Endothelial cell of umbilical vein (primary cell): ENCODE measurements around the gene ATP13A5. TPM values are rescaled to one million over a fixed set of nuclear protein-coding genes. Genes with fewer than 3 reads are reported as not detected.

ENCODE experiments used
- BruUV-seq: library from RNA; stranded (reverse); fragments of 400-500 nt; replicated peaks from 2 replicates; lab custom pipeline; 2021; lab: Mats Ljungman, UMichigan
- CTCF ChIA-PET: fragments of 300-600, 350-600 bp; sonication (Branson Sonifier 250); formaldehyde crosslinking; loops from one replicate; lab custom pipeline; 2021; ENCODE audit warnings: antibody characterized with exemption, inconsistent platforms; lab: Charles Lee
- POLR2A ChIA-PET: fragments of 300-600, 350-600 bp; sonication (Branson Sonifier 250); formaldehyde crosslinking; loops from one replicate; lab custom pipeline; 2021; ENCODE audit warnings: antibody characterized with exemption, inconsistent platforms; lab: Charles Lee
- DNase-seq: peaks from one replicate; pipeline ENCODE4 v3.0.0-alpha.2; 2011; ENCODE audit warnings: low read depth, low spot score
- FAIRE-seq: peaks from 2 replicates; lab custom pipeline; 2011; peaks lifted over from hg19 to GRCh38; lab: Jason Lieb, UNC
- H2AFZ ChIP-seq: 2 replicates; pipeline ENCODE4 v1.6.0; 2012; ENCODE audit warnings: low read depth, low read length, control low read depth, inconsistent platforms
- H3K27ac ChIP-seq: 2 replicates; pipeline ENCODE4 v1.5.1; 2011; ENCODE audit warnings: low read depth, mild to moderate bottlenecking, control low read depth, low read length, moderate library complexity; ENCODE audit not compliant: insufficient read depth
- H3K27me3 ChIP-seq, 2 experiments: 2 replicates each; pipeline versions ENCODE4 v1.6.0 to v1.6.1; 2011; ENCODE audit warnings: low read length in 2 of 2, mixed read lengths in 1 of 2; ENCODE audit not compliant: control insufficient read depth in 2 of 2, insufficient read depth in 2 of 2
- H3K36me3 ChIP-seq, 2 experiments: 2 replicates in 1 of 2; 3 replicates in 1 of 2; pipeline ENCODE4 v1.5.1; 2011; ENCODE audit warnings: low read length in 2 of 2, mild to moderate bottlenecking in 1 of 2, moderate library complexity in 1 of 2; ENCODE audit not compliant: control insufficient read depth in 2 of 2, insufficient read depth in 2 of 2; ENCODE audit errors: extremely low read depth in 1 of 2
- H3K4me1 ChIP-seq: 3 replicates; pipeline ENCODE4 v1.5.1; 2011; ENCODE audit warnings: mild to moderate bottlenecking, low read length; ENCODE audit not compliant: control insufficient read depth, insufficient read depth; ENCODE audit errors: extremely low read depth
- H3K4me2 ChIP-seq: 2 replicates; pipeline ENCODE4 v1.6.1; 2011; ENCODE audit warnings: low read length, control low read depth, mixed read lengths; ENCODE audit not compliant: insufficient read depth
- H3K4me3 ChIP-seq, 3 experiments: fragments of 200-600 bp in 1 of 3; sonication (generic), shearing (Covaris generic) in 1 of 3; replicated peaks in 1 of 3; 2 replicates each; pipeline ENCODE4 v1.5.1; 2011 to 2016; ENCODE audit warnings: control low read depth in 3 of 3, low read length in 3 of 3, mild to moderate bottlenecking in 2 of 3, inconsistent platforms in 1 of 3, low read depth in 1 of 3, moderate library complexity in 1 of 3; ENCODE audit not compliant: insufficient read depth in 1 of 3
- H3K79me2 ChIP-seq: 2 replicates; pipeline ENCODE4 v1.6.0; 2012; ENCODE audit warnings: low read length, inconsistent platforms; ENCODE audit not compliant: control insufficient read depth, insufficient read depth
- H3K9ac ChIP-seq: replicated peaks from 2 replicates; pipeline ENCODE3; 2011; ENCODE audit warnings: low read length, control low read depth; ENCODE audit not compliant: insufficient read depth; ENCODE audit errors: extremely low read depth
- H3K9me1 ChIP-seq: replicated peaks from 3 replicates; pipeline ENCODE4 v1.6.0; 2011; ENCODE audit warnings: mild to moderate bottlenecking, low read length; ENCODE audit not compliant: control insufficient read depth, insufficient read depth; ENCODE audit errors: extremely low read depth
- H3K9me3 ChIP-seq: replicated peaks from 2 replicates; pipeline ENCODE4 v1.5.1; 2012; ENCODE audit warnings: low read length, inconsistent platforms; ENCODE audit not compliant: control insufficient read depth, insufficient read depth
- H4K20me1 ChIP-seq: replicated peaks from 2 replicates; pipeline ENCODE3; 2011; ENCODE audit warnings: mild to moderate bottlenecking, low read length; ENCODE audit not compliant: control insufficient read depth, insufficient read depth; ENCODE audit errors: extremely low read depth
- CTCF ChIP-seq, 2 donors: IDR thresholded peaks; 1 replicate in 1 of 2; 2 replicates in 1 of 2; pipeline ENCODE4 v1.5.1; 2011; ENCODE audit warnings: low read length in 2 of 2, mild to moderate bottlenecking in 2 of 2, moderate library complexity in 2 of 2, control low read depth in 1 of 2, inconsistent platforms in 1 of 2, low read depth in 1 of 2; ENCODE audit not compliant: insufficient read depth in 1 of 2; ENCODE audit errors: extremely low read depth in 1 of 2
- EZH2 ChIP-seq: IDR thresholded peaks from 2 replicates; pipeline ENCODE4 v1.6.1; 2012; ENCODE audit warnings: borderline replicate concordance, low read depth, mild to moderate bottlenecking, moderate library complexity, low read length, inconsistent platforms; ENCODE audit not compliant: severe bottlenecking
- FOS ChIP-seq: IDR thresholded peaks from 2 replicates; pipeline ENCODE4 v1.6.1; 2011; ENCODE audit warnings: mild to moderate bottlenecking, low read length, moderate library complexity, borderline replicate concordance; ENCODE audit not compliant: insufficient read depth
- GATA2 ChIP-seq: IDR thresholded peaks from 2 replicates; pipeline ENCODE4 v1.7.0; 2011; ENCODE audit warnings: low read depth, mild to moderate bottlenecking, moderate library complexity, mixed read lengths, low read length; ENCODE audit not compliant: insufficient read length, insufficient read depth
- JUN ChIP-seq: IDR thresholded peaks from 2 replicates; pipeline ENCODE4 v1.6.1; 2011; ENCODE audit warnings: borderline replicate concordance, low read depth; ENCODE audit not compliant: insufficient read length, insufficient read depth
- MYC ChIP-seq: IDR thresholded peaks from one replicate; pipeline ENCODE4 v1.6.1; 2011; ENCODE audit warnings: mild to moderate bottlenecking, low read depth, low read length
- POLR2A ChIP-seq: IDR thresholded peaks from 2 replicates; pipeline ENCODE4 v1.6.1; 2012; ENCODE audit warnings: low read depth, mild to moderate bottlenecking, control low read depth, low read length
- POLR2AphosphoS5 ChIP-seq: IDR thresholded peaks from 2 replicates; pipeline ENCODE4 v1.6.1; 2012; ENCODE audit warnings: low read depth, mild to moderate bottlenecking, control low read depth, low read length, moderate library complexity; ENCODE audit not compliant: insufficient read depth
- dilution Hi-C: fragments of 300-500 bp; cut with MboI; formaldehyde crosslinking; loops from one replicate; pipeline ENCODE4 v1.15.0; 2019; ENCODE audit warnings: low sequenced_read_pairs; ENCODE audit not compliant: extremely low pct_ligation_motif_present
- intact Hi-C: fragments of 100-400 bp; cut with micrococcal nuclease; formaldehyde crosslinking; loops from one replicate; pipeline ENCODE4 v1.10.0; 2022
- polyA plus RNA-seq, 4 experiments: library from polyadenylated mRNA; depleted of rRNA in 3 of 4; stranded (reverse) in 3 of 4; unstranded in 1 of 4; fragments of >200 nt; gene quantifications; 2 replicates each; pipeline versions ENCODE4 v1.2.1 to v1.2.3, GENCODE V29; 2011 to 2012; ENCODE audit warnings: missing spikeins in 1 of 4
- total RNA-seq: library from RNA; stranded (reverse); gene quantifications from 2 replicates; pipeline ENCODE4 v1.2.3, GENCODE V29; 2021
- TF ChIP-seq, protein P1 (sequence below): IDR thresholded peaks from 2 replicates; pipeline ENCODE4 v1.6.1; 2011; ENCODE audit not compliant: insufficient read depth, insufficient read length

The ATP13A5 gene
- total and polyA plus RNA-seq, 2 donors (not counting 3 experiments of a cell fraction or from before 2014, with no cell fraction given), result not detected

- Histone ChIP-seq H3K4me3 (no peak overlapping the region), H4K20me1 (no peaks in the 10 kb centered on the region), H3K9me3 (no peaks in the 10 kb centered on the region), H3K4me1 (no peaks in the 10 kb centered on the region), H3K27me3 (no peaks in the 10 kb centered on the region), H3K79me2 (no peaks in the 10 kb centered on the region), H3K36me3 (no peaks in the 10 kb centered on the region), H3K4me2 (no peak overlapping the region), H2AFZ (no peak overlapping the region), H3K9me1 (no peaks in the 10 kb centered on the region), H3K27ac (no peak overlapping the region), H3K9ac (no peak overlapping the region)
- intact Hi-C loops (no loop called here), dilution Hi-C loops (no loop called here)
- FAIRE-seq (no peak), DNase-seq (no peak)
- ChIA-PET POLR2A (no interaction called here), CTCF (no interaction called here)
- BruUV-seq, result no TSS peak
- TF ChIP-seq POLR2AphosphoS5 (no peak), POLR2A (no peak), MYC (no peak), JUN (no peak), FOS (no peak), CTCF (IDR thresholded peaks at IDR 0.05; ENCODE audit: extremely low read depth in 1 of 2, insufficient read depth in 1 of 2, low read depth in 1 of 2, low read length in 2 of 2) (no peak), EZH2 (no peak), GATA2 (no peak)
- TF ChIP-seq, protein P1, sequence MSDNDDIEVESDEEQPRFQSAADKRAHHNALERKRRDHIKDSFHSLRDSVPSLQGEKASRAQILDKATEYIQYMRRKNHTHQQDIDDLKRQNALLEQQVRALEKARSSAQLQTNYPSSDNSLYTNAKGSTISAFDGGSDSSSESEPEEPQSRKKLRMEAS, result no peak
Observed at GRCh38 chr3:193367868-193368267, 10.7 kb downstream of the ATP13A5 start.
